HepG2 (cell line): Measurements from ENCODE around the gene NUTF2. TPM values are rescaled to one million over a fixed set of nuclear protein-coding genes. Genes with fewer than 3 reads are reported as not detected.

ENCODE experiments used
- ELF4 ChIP-seq: sonication (generic); formaldehyde crosslinking; IDR thresholded peaks from 2 replicates; pipeline ENCODE4 v1.5.0; 2020; ENCODE audit warnings: missing genetic modification reagents, mild to moderate bottlenecking, moderate library complexity, borderline replicate concordance
- IRF9 ChIP-seq: sonication (generic); formaldehyde crosslinking; IDR thresholded peaks from 2 replicates; pipeline ENCODE4 v1.8.0; 2022; ENCODE audit warnings: missing genetic modification reagents, mild to moderate bottlenecking, borderline replicate concordance
- KDM2A ChIP-seq: sonication (generic); formaldehyde crosslinking; IDR thresholded peaks from 2 replicates; pipeline ENCODE4 v1.4.0; 2020; ENCODE audit warnings: low read depth, missing genetic modification reagents, borderline replicate concordance
- MYC ChIP-seq: sonication (generic); formaldehyde crosslinking; IDR thresholded peaks from 2 replicates; pipeline ENCODE4 v1.9.0; 2021; ENCODE audit warnings: missing genetic modification reagents, borderline replicate concordance
- POGZ ChIP-seq: sonication (generic); formaldehyde crosslinking; IDR thresholded peaks from 2 replicates; pipeline ENCODE4 v1.4.0; 2020; ENCODE audit warnings: mild to moderate bottlenecking, missing genetic modification reagents
- SMAD3 ChIP-seq: sonication (generic); formaldehyde crosslinking; IDR thresholded peaks from 2 replicates; pipeline ENCODE4 v1.4.0; 2020; ENCODE audit warnings: missing genetic modification reagents
- SNAPC2 ChIP-seq: sonication (generic); formaldehyde crosslinking; IDR thresholded peaks from 2 replicates; pipeline ENCODE4 v1.8.1; 2022; ENCODE audit warnings: mild to moderate bottlenecking, missing genetic modification reagents
- TBP ChIP-seq: sonication (generic); formaldehyde crosslinking; IDR thresholded peaks from 2 replicates; pipeline ENCODE4 v1.5.0; 2020; ENCODE audit warnings: missing genetic modification reagents
- ZBED4 ChIP-seq: sonication (generic); formaldehyde crosslinking; IDR thresholded peaks from 2 replicates; pipeline ENCODE4 v1.4.0; 2020; ENCODE audit warnings: missing genetic modification reagents, borderline replicate concordance
- ZIK1 ChIP-seq: sonication (generic); formaldehyde crosslinking; IDR thresholded peaks from 2 replicates; pipeline ENCODE4 v1.5.0; 2020; ENCODE audit warnings: mild to moderate bottlenecking, low read depth, missing genetic modification reagents, borderline replicate concordance
- ZMYM3 ChIP-seq: sonication (generic); formaldehyde crosslinking; IDR thresholded peaks from 2 replicates; pipeline ENCODE4 v1.5.1; 2020; ENCODE audit warnings: mild to moderate bottlenecking, missing genetic modification reagents
- ZNF577 ChIP-seq: sonication (generic); formaldehyde crosslinking; IDR thresholded peaks from 2 replicates; pipeline ENCODE4 v1.4.0; 2020; ENCODE audit warnings: mild to moderate bottlenecking, low read depth, missing genetic modification reagents, borderline replicate concordance
- ZNF7 ChIP-seq: IDR thresholded peaks from 2 replicates; pipeline ENCODE4 v1.6.1; 2016; ENCODE audit warnings: missing biosample characterization, missing genetic modification reagents
- polyA plus RNA-seq, 8 experiments: library from polyadenylated mRNA; depleted of rRNA in 3 of 8; stranded (reverse) in 7 of 8; unstranded in 1 of 8; fragments of >200 nt; fragmentation: Illumina TruSeq in 4 of 8; extraction: Trizol in 4 of 8; gene quantifications; 2 replicates each; pipeline versions ENCODE4 v1.2.1 to v1.2.3, GENCODE V29; 2011 to 2016; ENCODE audit warnings: low read depth in 4 of 8, missing spikeins in 1 of 8, mixed read lengths in 1 of 8; ENCODE audit not compliant: insufficient read depth in 1 of 8
- total RNA-seq, 5 experiments: library from RNA; depleted of rRNA; stranded (reverse); fragments of >200 nt; fragmentation: Illumina TruSeq; extraction: Trizol; gene quantifications; 2 replicates each; pipeline ENCODE4 v1.2.3, GENCODE V29; 2016; ENCODE audit warnings: low read depth in 1 of 5
- TF ChIP-seq, protein P1 (sequence below): sonication (generic); formaldehyde crosslinking; IDR thresholded peaks from 2 replicates; pipeline ENCODE4 v1.4.0; 2020; ENCODE audit warnings: mild to moderate bottlenecking, missing genetic modification reagents, borderline replicate concordance
- TF ChIP-seq, protein P2 (sequence below): sonication (generic); formaldehyde crosslinking; IDR thresholded peaks from 2 replicates; pipeline ENCODE4 v1.4.0; 2020; ENCODE audit warnings: missing genetic modification reagents, borderline replicate concordance
- TF ChIP-seq, protein P3 (sequence below): sonication (generic); formaldehyde crosslinking; IDR thresholded peaks from 2 replicates; pipeline ENCODE4 v1.4.0; 2020; ENCODE audit warnings: missing genetic modification reagents, mild to moderate bottlenecking, borderline replicate concordance
- TF ChIP-seq, protein P4 (sequence below): sonication (generic); formaldehyde crosslinking; IDR thresholded peaks from 2 replicates; pipeline ENCODE4 v1.5.1; 2020; ENCODE audit warnings: missing genetic modification reagents, mild to moderate bottlenecking, borderline replicate concordance

Gene NUTF2
- total and polyA plus RNA-seq, 2 of the 13 experiments (the other 11 are each of a cell fraction or from before 2014, with no cell fraction given) = 168 to 214 TPM

GRCh38 chr16:67857547-67858233, 11.0 kb downstream of the NUTF2 start (continued):
- TF ChIP-seq, protein P1, sequence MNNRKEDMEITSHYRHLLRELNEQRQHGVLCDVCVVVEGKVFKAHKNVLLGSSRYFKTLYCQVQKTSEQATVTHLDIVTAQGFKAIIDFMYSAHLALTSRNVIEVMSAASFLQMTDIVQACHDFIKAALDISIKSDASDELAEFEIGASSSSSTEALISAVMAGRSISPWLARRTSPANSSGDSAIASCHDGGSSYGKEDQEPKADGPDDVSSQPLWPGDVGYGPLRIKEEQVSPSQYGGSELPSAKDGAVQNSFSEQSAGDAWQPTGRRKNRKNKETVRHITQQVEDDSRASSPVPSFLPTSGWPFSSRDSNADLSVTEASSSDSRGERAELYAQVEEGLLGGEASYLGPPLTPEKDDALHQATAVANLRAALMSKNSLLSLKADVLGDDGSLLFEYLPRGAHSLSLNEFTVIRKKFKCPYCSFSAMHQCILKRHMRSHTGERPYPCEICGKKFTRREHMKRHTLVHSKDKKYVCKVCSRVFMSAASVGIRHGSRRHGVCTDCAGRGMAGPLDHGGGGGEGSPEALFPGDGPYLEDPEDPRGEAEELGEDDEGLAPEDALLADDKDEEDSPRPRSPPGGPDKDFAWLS (CRISPR knock-in tag) = no peak
- TF ChIP-seq KDM2A (peak; percentile 52), SMAD3 (peak; percentile 66; the same call in 1 of the 2 replicates), IRF9 (CRISPR knock-in tag) (no peak), MYC (CRISPR knock-in tag) (no peak; the same call in 1 of the 2 replicates), ZNF577 (CRISPR knock-in tag) (no peak), POGZ (CRISPR knock-in tag) (no peak), ZBED4 (no peak), ZIK1 (no peak), SNAPC2 (CRISPR knock-in tag) (peak; percentile 21; the same call in 1 of the 2 replicates), ELF4 (CRISPR knock-in tag) (no peak), ZNF7 (CRISPR knock-in tag) (no peak), TBP (CRISPR knock-in tag) (no peak), ZMYM3 (CRISPR knock-in tag) (no peak)
- TF ChIP-seq, protein P2, sequence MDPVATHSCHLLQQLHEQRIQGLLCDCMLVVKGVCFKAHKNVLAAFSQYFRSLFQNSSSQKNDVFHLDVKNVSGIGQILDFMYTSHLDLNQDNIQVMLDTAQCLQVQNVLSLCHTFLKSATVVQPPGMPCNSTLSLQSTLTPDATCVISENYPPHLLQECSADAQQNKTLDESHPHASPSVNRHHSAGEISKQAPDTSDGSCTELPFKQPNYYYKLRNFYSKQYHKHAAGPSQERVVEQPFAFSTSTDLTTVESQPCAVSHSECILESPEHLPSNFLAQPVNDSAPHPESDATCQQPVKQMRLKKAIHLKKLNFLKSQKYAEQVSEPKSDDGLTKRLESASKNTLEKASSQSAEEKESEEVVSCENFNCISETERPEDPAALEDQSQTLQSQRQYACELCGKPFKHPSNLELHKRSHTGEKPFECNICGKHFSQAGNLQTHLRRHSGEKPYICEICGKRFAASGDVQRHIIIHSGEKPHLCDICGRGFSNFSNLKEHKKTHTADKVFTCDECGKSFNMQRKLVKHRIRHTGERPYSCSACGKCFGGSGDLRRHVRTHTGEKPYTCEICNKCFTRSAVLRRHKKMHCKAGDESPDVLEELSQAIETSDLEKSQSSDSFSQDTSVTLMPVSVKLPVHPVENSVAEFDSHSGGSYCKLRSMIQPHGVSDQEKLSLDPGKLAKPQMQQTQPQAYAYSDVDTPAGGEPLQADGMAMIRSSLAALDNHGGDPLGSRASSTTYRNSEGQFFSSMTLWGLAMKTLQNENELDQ (CRISPR knock-in tag) = no peak
- TF ChIP-seq, protein P3, sequence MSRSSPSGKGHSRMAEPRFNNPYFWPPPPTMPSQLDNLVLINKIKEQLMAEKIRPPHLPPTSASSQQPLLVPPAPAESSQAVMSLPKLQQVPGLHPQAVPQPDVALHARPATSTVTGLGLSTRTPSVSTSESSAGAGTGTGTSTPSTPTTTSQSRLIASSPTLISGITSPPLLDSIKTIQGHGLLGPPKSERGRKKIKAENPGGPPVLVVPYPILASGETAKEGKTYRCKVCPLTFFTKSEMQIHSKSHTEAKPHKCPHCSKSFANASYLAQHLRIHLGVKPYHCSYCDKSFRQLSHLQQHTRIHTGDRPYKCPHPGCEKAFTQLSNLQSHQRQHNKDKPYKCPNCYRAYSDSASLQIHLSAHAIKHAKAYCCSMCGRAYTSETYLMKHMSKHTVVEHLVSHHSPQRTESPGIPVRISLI (CRISPR knock-in tag) = no peak
- TF ChIP-seq, protein P4, sequence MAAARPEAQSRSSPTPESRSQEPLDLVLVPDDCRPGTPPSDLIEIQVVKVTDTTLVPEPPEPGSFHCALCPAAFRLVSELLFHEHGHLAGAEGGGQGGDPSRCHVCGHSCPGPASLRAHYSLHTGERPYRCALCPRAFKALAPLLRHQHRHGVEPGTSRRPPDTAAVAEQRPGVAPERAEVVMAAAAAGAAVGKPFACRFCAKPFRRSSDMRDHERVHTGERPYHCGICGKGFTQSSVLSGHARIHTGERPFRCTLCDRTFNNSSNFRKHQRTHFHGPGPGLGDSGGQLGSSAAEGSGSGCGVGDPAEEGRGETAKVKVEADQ (CRISPR knock-in tag) = no peak
